Ovary (tissue), 3 donors: ENCODE results near the gene GCGR.

Source experiments
- EP300 ChIP-seq: sonication (generic); formaldehyde crosslinking; IDR thresholded peaks from one replicate; pipeline ENCODE4 v1.6.1; 2017; ENCODE audit warnings: antibody characterized with exemption
- POLR2A ChIP-seq: fragments of 450-650 bp; IDR thresholded peaks from one replicate; pipeline ENCODE4 v1.6.1; 2017; ENCODE audit warnings: antibody characterized with exemption, mild to moderate bottlenecking, moderate library complexity
- TF ChIP-seq, protein P1 (sequence below), 3 donors: fragments of 450-650 bp in 2 of 3; fragments of 200-600 bp in 1 of 3; IDR thresholded peaks; one replicate each; pipeline versions ENCODE4 v1.5.1 to v1.8.0; 2016 to 2022; ENCODE audit warnings: antibody characterized with exemption in 3 of 3, mild to moderate bottlenecking in 1 of 3
- donor health status: DM: no; HTN: no; CAD: no.

DNA sequence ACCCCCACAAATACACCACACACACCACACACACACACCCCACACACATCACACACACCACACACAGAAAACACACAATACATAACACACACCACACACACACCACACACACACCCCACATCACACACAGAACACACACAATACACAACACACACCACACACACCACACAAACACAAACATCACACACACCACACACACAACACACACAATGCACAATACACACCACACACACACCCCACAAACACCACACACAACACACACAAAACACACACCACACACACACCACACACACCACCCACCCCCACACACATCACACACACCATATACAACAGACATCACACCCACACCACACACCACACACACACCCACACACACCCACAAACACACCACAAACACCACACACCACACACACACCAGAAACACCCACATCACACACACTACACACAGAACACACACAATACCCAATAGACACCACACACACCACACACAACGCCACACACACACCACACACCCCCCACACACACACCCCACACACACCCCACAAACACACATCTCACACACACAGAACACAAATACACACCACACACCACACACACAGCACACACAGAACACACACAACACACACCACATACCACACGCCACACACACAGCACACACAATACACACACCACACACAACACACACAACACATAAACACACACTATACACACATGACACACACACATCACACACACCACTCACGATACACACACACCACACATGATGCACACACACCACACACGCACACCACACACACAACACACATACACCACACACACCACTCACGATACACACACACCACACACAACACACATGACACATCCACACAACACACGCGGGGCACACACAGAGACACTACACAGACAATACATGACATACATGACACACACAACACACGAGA, 11.0 kb upstream of the GCGR start:
- TF ChIP-seq, protein P1, sequence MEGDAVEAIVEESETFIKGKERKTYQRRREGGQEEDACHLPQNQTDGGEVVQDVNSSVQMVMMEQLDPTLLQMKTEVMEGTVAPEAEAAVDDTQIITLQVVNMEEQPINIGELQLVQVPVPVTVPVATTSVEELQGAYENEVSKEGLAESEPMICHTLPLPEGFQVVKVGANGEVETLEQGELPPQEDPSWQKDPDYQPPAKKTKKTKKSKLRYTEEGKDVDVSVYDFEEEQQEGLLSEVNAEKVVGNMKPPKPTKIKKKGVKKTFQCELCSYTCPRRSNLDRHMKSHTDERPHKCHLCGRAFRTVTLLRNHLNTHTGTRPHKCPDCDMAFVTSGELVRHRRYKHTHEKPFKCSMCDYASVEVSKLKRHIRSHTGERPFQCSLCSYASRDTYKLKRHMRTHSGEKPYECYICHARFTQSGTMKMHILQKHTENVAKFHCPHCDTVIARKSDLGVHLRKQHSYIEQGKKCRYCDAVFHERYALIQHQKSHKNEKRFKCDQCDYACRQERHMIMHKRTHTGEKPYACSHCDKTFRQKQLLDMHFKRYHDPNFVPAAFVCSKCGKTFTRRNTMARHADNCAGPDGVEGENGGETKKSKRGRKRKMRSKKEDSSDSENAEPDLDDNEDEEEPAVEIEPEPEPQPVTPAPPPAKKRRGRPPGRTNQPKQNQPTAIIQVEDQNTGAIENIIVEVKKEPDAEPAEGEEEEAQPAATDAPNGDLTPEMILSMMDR (IDR thresholded peaks at IDR 0.05): no peak
- no peak for TF ChIP-seq POLR2A
- TF ChIP-seq EP300: no peak
